Suprapubic skin (tissue), 4 donors: ENCODE measurements around the gene ARFGAP1.

ENCODE experiments used
- EP300 ChIP-seq: sonication (generic); formaldehyde crosslinking; IDR thresholded peaks from one replicate; pipeline ENCODE4 v1.6.1; 2017; ENCODE audit warnings: antibody characterized with exemption
- POLR2A ChIP-seq, 2 donors: fragments of 450-650 bp; IDR thresholded peaks; one replicate each; pipeline ENCODE4 v1.6.1; 2017; ENCODE audit warnings: antibody characterized with exemption in 2 of 2, mild to moderate bottlenecking in 2 of 2, moderate library complexity in 2 of 2
- POLR2AphosphoS5 ChIP-seq, 3 donors: sonication (generic); formaldehyde crosslinking; IDR thresholded peaks; one replicate each; pipeline ENCODE4 v1.6.1; 2017; ENCODE audit warnings: antibody characterized with exemption in 3 of 3
- TF ChIP-seq, protein P1 (sequence below), 2 donors: fragments of 200-600 bp in 1 of 2; fragments of 450-650 bp in 1 of 2; sonication (generic) in 1 of 2; IDR thresholded peaks; one replicate each; pipeline ENCODE4 v1.5.1; 2016 to 2019; ENCODE audit warnings: antibody characterized with exemption in 2 of 2, mild to moderate bottlenecking in 1 of 2, moderate library complexity in 1 of 2

DNA sequence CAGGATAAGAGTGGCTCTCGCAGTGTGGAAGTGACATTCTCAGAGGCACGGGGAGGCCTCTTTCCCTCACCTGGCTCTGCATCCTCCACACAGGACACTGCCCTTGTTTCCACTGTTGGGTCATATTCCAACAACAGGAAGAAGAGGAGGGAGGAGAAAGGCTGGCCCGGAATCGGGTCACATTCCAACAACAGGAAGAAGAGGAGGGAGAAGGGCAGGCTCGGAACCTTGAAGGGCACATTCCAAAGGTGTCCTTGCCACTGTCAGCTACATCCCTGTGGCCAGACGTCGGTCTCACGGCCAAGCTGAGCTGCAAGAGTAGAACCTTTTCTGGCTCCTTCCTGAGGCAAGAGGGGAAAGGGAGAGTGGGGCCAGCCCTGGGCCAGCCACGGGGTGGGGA lies 63.1 kb downstream of the ARFGAP1 start:
- TF ChIP-seq EP300 (no peak), POLR2AphosphoS5 (IDR thresholded peaks at IDR 0.05) (no peak), POLR2A (IDR thresholded peaks at IDR 0.05) (no peak)
- TF ChIP-seq, protein P1, sequence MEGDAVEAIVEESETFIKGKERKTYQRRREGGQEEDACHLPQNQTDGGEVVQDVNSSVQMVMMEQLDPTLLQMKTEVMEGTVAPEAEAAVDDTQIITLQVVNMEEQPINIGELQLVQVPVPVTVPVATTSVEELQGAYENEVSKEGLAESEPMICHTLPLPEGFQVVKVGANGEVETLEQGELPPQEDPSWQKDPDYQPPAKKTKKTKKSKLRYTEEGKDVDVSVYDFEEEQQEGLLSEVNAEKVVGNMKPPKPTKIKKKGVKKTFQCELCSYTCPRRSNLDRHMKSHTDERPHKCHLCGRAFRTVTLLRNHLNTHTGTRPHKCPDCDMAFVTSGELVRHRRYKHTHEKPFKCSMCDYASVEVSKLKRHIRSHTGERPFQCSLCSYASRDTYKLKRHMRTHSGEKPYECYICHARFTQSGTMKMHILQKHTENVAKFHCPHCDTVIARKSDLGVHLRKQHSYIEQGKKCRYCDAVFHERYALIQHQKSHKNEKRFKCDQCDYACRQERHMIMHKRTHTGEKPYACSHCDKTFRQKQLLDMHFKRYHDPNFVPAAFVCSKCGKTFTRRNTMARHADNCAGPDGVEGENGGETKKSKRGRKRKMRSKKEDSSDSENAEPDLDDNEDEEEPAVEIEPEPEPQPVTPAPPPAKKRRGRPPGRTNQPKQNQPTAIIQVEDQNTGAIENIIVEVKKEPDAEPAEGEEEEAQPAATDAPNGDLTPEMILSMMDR (IDR thresholded peaks at IDR 0.05), result no peak
